ENCODE measurements around the gene BPIFB2. TPM values are rescaled to one million over a fixed set of nuclear protein-coding genes. Genes with fewer than 3 reads are reported as not detected.

Gene BPIFB2
- total RNA-seq, 3 donors from 2014 or later (not counting 1 experiment from before 2014, with no cell fraction given): not detected

DNA sequence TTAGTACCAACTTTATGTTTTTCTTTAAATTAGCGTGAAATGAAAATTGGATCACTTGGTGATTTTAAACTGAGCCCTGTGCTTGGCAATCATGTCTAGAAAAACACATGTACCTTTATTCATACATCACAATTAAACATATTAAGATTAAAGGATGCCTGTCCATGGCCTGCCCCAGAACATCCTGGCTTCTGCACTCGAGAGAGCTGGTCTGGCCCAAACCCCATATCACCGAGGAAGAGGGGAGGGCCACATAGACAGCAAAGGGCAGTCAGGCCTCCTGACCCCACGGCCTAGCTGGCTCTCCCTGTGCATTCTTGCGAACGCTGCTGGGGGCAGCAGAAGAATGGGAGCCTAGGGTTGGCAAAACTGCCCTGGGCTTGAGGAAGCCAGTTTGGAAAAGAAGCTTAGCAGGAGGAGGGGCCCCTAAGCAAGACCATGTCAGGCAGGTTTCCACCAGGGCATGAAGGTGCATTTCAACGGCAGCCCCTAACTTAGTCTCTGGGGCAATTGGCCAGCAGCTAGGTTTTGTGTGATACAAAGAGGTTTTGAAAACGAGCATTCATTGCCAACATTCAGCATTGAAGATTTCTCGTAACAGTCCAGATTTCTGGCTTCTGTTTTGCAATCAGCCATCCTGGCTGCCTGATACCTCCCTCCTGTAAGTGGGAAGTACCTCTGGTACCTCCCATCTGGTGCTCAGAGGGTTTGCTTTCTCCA, 54.8 kb downstream of the BPIFB2 start:
- Histone ChIP-seq H3K36me3 (ENCODE audit: control insufficient read depth, insufficient read depth, low read length) (no peaks in the 10 kb centered on the region), H3K27ac (ENCODE audit: low read length) (no peak overlapping the region), H3K4me3 (ENCODE audit: low read length) (no peak overlapping the region), H3K9me3 (ENCODE audit: control insufficient read depth, insufficient read depth, low read length) (no peaks in the 10 kb centered on the region), H3K27me3 (ENCODE audit: control insufficient read depth, insufficient read depth, low read length) (no peaks in the 10 kb centered on the region), H3K4me1 (ENCODE audit: control insufficient read depth, insufficient read depth, low read length) (no peaks in the 10 kb centered on the region)
- WGBS (ENCODE audit: insufficient coverage): 80% methylated on average over 9 of the region's 9 CpGs
- ATAC-seq (no peak), DNase-seq (no peak)
- Mint-ChIP-seq H3K4me1 (no peaks in the 10 kb centered on the region), H3K27ac (no peak overlapping the region), H3K4me3 (no peak overlapping the region), H3K36me3 (no peaks in the 10 kb centered on the region), H3K27me3 (ENCODE audit: low read depth in 2 of 2) (peaks cover 0 to 3% of the 10 kb centered on the region in 2 donors), H3K9me3 (no peaks in the 10 kb centered on the region)
- intact Hi-C loops (cut with micrococcal nuclease): no loop called here
- TF ChIP-seq, protein P1, sequence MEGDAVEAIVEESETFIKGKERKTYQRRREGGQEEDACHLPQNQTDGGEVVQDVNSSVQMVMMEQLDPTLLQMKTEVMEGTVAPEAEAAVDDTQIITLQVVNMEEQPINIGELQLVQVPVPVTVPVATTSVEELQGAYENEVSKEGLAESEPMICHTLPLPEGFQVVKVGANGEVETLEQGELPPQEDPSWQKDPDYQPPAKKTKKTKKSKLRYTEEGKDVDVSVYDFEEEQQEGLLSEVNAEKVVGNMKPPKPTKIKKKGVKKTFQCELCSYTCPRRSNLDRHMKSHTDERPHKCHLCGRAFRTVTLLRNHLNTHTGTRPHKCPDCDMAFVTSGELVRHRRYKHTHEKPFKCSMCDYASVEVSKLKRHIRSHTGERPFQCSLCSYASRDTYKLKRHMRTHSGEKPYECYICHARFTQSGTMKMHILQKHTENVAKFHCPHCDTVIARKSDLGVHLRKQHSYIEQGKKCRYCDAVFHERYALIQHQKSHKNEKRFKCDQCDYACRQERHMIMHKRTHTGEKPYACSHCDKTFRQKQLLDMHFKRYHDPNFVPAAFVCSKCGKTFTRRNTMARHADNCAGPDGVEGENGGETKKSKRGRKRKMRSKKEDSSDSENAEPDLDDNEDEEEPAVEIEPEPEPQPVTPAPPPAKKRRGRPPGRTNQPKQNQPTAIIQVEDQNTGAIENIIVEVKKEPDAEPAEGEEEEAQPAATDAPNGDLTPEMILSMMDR (IDR thresholded peaks at IDR 0.05): no peak

DNA sequence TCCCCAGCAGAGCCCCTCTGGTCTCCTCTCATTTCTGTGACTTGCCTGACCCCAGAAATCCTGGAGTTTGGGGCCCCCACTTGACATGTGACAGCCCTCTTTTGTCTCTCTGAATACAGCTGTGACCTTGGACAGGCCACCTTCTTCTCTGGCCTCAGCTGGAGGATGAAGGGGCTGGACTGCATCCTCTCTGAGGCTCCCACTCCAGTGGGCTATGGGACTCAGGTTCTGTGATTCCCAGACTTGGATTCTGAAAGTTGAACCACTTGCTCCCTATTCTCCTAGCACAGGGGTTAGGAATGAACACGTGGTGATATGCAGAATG, 55.3 kb downstream of the BPIFB2 start:
- H3K9me3 Mint-ChIP-seq: no peaks in the 10 kb centered on the region
- H3K27me3 ChIP-seq (ENCODE audit: control insufficient read depth, insufficient read depth, low read length): no peaks in the 10 kb centered on the region
- no peaks in the 10 kb centered on the region for H3K9me3 ChIP-seq (ENCODE audit: control insufficient read depth, insufficient read depth, low read length)
- H3K27me3 Mint-ChIP-seq (ENCODE audit: low read depth in 2 of 2): peaks cover 0 to 2% of the 10 kb centered on the region in 2 donors
- TF ChIP-seq, protein P1 (IDR thresholded peaks at IDR 0.05): no peak
- DNase-seq: no peak
- WGBS (ENCODE audit: insufficient coverage): 92% methylated on average over 1 of the region's 1 CpG
- H3K36me3 Mint-ChIP-seq: no peaks in the 10 kb centered on the region
- intact Hi-C loops (cut with micrococcal nuclease): no loop called here
- no peaks in the 10 kb centered on the region for H3K4me1 ChIP-seq (ENCODE audit: control insufficient read depth, insufficient read depth, low read length)
- no peak overlapping the region for H3K4me3 Mint-ChIP-seq
- H3K4me1 Mint-ChIP-seq: peaks cover 0 to under 1% of the 10 kb centered on the region in 2 donors
- no peak overlapping the region for H3K27ac ChIP-seq (ENCODE audit: low read length)
- H3K4me3 ChIP-seq (ENCODE audit: low read length): no peak overlapping the region
- H3K36me3 ChIP-seq (ENCODE audit: control insufficient read depth, insufficient read depth, low read length): no peaks in the 10 kb centered on the region
- no peak overlapping the region for H3K27ac Mint-ChIP-seq
- ATAC-seq: no peak

DNA sequence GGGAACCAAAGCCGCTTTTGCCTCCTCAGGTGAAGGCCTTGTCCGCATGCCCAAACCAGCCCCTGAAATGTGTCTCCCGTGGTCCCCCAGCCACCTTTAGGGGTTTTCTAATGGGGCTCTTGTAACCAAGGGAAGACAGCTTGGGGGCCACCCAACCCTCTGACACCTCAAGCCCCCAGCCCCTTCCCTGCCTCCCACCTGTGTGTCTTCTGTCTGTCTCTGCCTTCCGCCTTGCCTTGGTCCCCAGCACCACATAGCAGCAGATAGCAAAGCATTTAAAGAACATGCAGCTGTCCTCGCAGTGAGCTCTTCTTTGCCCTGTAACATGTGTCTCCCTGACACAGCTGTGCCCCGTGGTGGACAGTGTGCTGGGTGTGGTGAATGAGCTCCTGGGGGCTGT, 55.8 kb downstream of the BPIFB2 start:
- no peak for ATAC-seq
- intact Hi-C loops (cut with micrococcal nuclease): no loop called here
- no peaks in the 10 kb centered on the region for H3K36me3 Mint-ChIP-seq
- H3K4me1 Mint-ChIP-seq: peaks cover 0 to 4% of the 10 kb centered on the region in 2 donors
- no peaks in the 10 kb centered on the region for H3K9me3 Mint-ChIP-seq
- DNase-seq: no peak
- WGBS (ENCODE audit: insufficient coverage): 89% methylated on average over 6 of the region's 6 CpGs
- no peak overlapping the region for H3K4me3 Mint-ChIP-seq
- Histone ChIP-seq H3K9me3 (ENCODE audit: control insufficient read depth, insufficient read depth, low read length) (no peaks in the 10 kb centered on the region), H3K27ac (ENCODE audit: low read length) (no peak overlapping the region), H3K4me3 (ENCODE audit: low read length) (no peak overlapping the region), H3K36me3 (ENCODE audit: control insufficient read depth, insufficient read depth, low read length) (no peaks in the 10 kb centered on the region), H3K4me1 (ENCODE audit: control insufficient read depth, insufficient read depth, low read length) (no peaks in the 10 kb centered on the region), H3K27me3 (ENCODE audit: control insufficient read depth, insufficient read depth, low read length) (no peaks in the 10 kb centered on the region)
- no peak overlapping the region for H3K27ac Mint-ChIP-seq
- no peaks in the 10 kb centered on the region for H3K27me3 Mint-ChIP-seq (ENCODE audit: low read depth in 2 of 2)
- TF ChIP-seq, protein P1 (IDR thresholded peaks at IDR 0.05): no peak

All from natural killer cell (primary cell).